AG10803 (cell line): ENCODE measurements around the gene PRKN.

Experiments
- DNase-seq: peaks from one replicate; pipeline ENCODE4 v3.0.0; 2010; ENCODE audit warnings: low read depth
- H3K4me3 ChIP-seq: 2 replicates; pipeline ENCODE4 v1.5.1; 2011; ENCODE audit warnings: mild to moderate bottlenecking, low read length, control low read depth
- CTCF ChIP-seq: conservative IDR thresholded peaks from 2 replicates; pipeline ENCODE4 v1.5.1; 2011; ENCODE audit warnings: mild to moderate bottlenecking, low read length, control low read depth, inconsistent platforms

PRKN gene

GRCh38 chr6:162184465-162184864, 543.1 kb downstream of the PRKN start:
- TF ChIP-seq CTCF, result no peak
- no peak for DNase-seq
- H3K4me3 ChIP-seq, result no peak overlapping the region

GRCh38 chr6:162181741-162182401, 545.7 kb downstream of the PRKN start:
- TF ChIP-seq CTCF, result no peak
- no peak overlapping the region for H3K4me3 ChIP-seq
- no peak for DNase-seq

GRCh38 chr6:162181111-162181510, 546.5 kb downstream of the PRKN start:
- no peak for TF ChIP-seq CTCF
- no peak for DNase-seq
- H3K4me3 ChIP-seq, result no peak overlapping the region

GRCh38 chr6:162179196-162179951, 548.2 kb downstream of the PRKN start:
- TF ChIP-seq CTCF, result no peak
- H3K4me3 ChIP-seq, result no peak overlapping the region
- DNase-seq, result no peak

GRCh38 chr6:162178666-162179065, 548.9 kb downstream of the PRKN start:
- no peak for DNase-seq
- no peak for TF ChIP-seq CTCF
- no peak overlapping the region for H3K4me3 ChIP-seq

- DNase-seq, result no peak
- no peak for TF ChIP-seq CTCF
- H3K4me3 ChIP-seq, result no peak overlapping the region
Measured at GRCh38 chr6:162178266-162178665, 549.3 kb downstream of the PRKN start.

- peak; percentile 26 for TF ChIP-seq CTCF
- no peak overlapping the region for H3K4me3 ChIP-seq
- no peak for DNase-seq
Measured at GRCh38 chr6:162177746-162178145, 549.8 kb downstream of the PRKN start.
